OCI-LY7 (cell line): Measurements from ENCODE around the gene PTH2R.

Experiments used
- EZH2phosphoT487 ChIP-seq: fragments of 200-600 bp; sonication (generic); IDR thresholded peaks from 2 replicates; pipeline ENCODE4 v1.6.1; 2018; ENCODE audit warnings: low read depth, borderline replicate concordance, mild to moderate bottlenecking, mixed run types, antibody characterized with exemption, low read length, moderate library complexity, mixed read lengths
- TF ChIP-seq, protein P1 (sequence below): fragments of 200-600 bp; sonication (generic); conservative IDR thresholded peaks from 2 replicates; pipeline ENCODE4 v1.5.1; 2014; ENCODE audit warnings: mild to moderate bottlenecking, antibody characterized with exemption, low read length, moderate library complexity, mixed read lengths

DNA sequence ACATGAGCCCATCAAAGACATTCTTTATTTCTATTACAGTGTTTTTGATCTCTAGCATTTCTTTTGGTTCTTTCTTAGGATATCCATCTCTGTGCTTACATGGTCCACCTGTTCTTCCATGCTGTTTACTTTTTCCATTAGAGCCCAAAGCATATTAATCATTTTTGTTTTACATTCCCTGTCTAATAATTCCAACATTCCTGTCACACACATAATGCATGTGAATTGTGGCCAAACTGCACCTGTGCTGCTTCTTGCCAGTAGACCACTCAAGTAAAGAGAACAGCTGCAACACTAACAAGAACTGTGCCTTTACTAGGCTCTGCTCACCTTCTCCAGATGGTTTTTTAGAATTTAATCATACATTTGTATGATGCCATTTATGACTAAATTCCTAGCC lies 103.0 kb downstream of the PTH2R start:
- TF ChIP-seq, protein P1, sequence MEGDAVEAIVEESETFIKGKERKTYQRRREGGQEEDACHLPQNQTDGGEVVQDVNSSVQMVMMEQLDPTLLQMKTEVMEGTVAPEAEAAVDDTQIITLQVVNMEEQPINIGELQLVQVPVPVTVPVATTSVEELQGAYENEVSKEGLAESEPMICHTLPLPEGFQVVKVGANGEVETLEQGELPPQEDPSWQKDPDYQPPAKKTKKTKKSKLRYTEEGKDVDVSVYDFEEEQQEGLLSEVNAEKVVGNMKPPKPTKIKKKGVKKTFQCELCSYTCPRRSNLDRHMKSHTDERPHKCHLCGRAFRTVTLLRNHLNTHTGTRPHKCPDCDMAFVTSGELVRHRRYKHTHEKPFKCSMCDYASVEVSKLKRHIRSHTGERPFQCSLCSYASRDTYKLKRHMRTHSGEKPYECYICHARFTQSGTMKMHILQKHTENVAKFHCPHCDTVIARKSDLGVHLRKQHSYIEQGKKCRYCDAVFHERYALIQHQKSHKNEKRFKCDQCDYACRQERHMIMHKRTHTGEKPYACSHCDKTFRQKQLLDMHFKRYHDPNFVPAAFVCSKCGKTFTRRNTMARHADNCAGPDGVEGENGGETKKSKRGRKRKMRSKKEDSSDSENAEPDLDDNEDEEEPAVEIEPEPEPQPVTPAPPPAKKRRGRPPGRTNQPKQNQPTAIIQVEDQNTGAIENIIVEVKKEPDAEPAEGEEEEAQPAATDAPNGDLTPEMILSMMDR = no peak
- no peak for TF ChIP-seq EZH2phosphoT487
